Stimulated activated CD4-positive, alpha-beta T cell treated with anti-CD3 and anti-CD28 coated beads, Interleukin-1b, Interleukin-23, amount 100 ng/mL, for 4 hours (primary cell): ENCODE data around the gene NRIP3.

Experiments
- DNase-seq, 2 donors: peaks; one replicate each; pipeline ENCODE4 v3.0.0-alpha.2; 2020; ENCODE audit warnings: low read depth in 2 of 2

The NRIP3 gene

DNA sequence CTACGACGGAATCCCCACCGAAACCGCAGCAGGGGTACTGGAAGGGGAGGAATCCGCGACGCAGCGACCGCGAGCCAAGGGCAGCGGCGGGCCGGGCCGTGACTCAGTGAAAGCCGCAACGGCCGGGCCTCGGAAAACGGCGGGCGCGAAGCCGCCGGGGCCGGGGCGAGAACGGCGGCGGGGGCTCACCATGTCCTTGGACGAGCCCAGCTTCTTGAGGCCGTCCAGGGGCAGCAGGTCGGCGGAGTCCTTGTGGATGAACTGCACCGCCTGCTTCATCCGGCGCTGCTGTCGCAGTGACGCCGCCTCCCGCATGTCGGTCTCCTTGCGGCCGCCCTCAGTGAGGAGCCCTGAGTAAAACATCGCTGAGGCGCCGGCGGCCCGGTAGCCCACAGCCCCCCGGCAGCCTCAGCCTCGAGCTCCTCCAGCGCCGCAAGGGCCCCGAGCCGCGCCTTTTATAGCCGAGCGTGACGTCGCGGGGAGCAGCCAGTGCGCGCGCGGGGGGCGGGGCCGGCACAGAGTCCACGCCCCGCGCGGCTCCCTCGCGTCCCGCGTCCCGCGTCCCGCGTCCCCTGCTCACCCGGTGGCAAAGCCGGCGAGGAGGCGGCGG lies at the start of gene NRIP3:
Gene NRIP3 (minus strand): TSS at position 429 of the 610 bp plus-strand sequence. CDS start 66 bp downstream, at position 363.
- peak; percentile 64 to 68 for DNase-seq

- no peak for DNase-seq
Measured at GRCh38 chr11:9052316-9052715, 48.5 kb upstream of the NRIP3 start.

DNA sequence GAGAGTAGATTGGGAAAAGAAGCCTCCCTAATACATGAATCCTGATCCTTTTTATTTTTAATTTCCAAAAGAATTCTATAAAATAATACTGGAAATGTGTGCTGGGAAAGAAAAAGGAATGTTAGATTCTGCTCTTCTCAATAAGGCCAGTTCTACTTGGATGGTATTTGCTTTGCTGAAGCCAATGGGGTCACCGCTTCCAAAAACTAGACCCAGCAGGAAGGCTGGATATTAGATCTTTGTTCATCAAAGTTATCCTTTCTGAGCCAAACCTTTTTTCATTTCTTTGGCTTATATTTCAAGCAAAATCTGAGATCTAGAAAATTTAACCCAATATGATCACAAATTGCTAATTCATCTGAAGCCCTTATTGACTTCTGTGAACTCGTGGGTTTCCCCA lies 46.2 kb upstream of the NRIP3 start:
- DNase-seq = no peak

GRCh38 chr11:9047964-9048523 lies 44.2 kb upstream of the NRIP3 start:
- no peak for DNase-seq

DNA sequence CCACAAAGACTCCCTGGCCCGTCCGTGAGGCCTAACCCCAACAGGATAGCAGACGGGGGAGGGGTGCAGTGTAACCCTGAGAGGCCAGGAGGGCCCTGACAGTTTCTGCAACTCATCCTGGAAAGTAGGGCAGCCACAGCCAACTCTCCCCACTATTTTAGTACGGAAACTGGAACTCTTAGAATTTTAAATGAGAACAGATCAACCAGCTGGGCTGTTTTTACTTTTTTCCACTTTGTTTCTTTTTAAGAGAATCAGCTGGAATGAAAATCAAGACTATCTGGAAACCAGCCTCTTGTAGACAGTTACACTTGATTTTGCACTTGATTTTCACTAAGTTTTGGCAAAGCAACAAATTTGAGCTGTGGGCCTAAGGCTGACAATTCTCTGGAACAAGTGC lies 42.7 kb upstream of the NRIP3 start:
- DNase-seq = no peak

DNA sequence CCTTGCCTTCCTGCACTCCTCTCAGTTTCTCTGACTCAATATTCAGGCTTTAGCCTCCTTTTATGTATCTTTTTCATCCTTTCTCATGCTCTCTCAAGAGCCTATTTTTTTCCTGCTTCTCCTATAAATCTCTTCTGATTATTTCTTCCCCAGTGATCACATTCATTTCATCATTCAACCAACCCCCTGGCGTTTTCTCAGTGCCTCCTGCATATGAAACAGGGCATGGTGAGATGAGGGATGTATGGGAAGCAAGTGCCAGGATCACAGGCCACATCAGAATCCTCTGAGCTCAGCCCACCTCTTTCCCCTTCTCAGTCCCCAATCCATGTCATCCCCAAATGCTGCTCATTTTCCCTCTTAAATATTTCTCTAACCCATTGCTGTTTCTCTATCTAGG lies 38.7 kb upstream of the NRIP3 start:
- DNase-seq = no peak

DNA sequence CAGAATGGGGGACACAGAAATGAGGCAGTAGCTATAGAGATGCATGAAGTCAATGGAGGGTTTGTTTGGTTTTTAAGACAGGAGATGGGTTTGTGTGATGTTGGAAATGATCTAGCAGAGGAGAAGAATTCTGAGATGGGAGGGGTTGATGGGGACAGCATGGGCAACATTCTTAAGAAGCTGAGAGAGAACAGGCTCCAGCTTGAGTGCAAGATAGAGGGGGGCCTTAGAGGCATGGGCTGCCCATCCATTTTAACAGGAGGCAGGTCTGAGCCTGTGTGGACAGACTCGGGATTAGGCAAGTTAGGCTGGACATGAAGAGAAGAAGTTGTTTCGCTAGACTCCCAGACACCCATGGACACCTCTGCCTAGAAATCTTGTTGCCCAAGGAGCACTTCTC lies 37.9 kb upstream of the NRIP3 start:
- no peak for DNase-seq

DNA sequence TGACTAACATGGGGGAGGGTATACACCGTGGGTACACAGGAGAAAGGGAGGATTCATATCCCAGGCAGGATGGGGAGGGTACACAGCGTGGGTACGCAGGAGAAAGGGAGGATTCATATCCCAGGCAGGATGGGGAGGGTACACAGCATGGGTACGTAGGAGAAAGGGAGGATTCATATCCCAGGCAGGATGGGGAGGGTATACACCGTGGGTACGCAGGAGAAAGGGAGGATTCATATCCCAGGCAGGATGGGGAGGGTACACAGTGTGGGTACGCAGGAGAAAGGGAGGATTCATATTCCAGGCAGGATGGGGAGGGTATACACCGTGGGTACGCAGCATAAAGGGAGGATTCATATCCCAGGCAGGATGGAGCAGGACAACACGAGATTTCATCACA lies 36.6 kb upstream of the NRIP3 start:
- DNase-seq = no peak

DNA sequence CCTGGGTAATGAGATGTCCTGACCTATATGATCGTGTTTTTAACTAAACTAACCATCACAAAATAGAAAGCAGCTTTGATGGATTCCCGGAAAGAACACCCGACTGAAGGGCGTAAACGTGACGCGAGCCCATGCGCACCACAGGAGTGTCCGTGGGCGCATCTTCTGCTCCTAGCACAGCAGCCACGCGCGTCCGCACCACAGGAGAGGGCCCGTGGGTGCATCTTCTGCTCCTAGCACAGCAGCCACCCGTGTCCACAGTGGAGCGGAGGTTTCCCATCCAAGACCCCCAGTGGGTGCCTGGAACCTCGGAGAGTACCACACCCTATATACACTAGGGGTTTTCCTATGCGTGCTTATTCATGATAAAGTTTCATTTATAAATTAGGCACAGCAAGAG lies 36.1 kb upstream of the NRIP3 start:
- DNase-seq = no peak

- DNase-seq = no peak
Measured at GRCh38 chr11:9039198-9039597, 35.4 kb upstream of the NRIP3 start.

- DNase-seq = no peak
Measured at GRCh38 chr11:9038541-9038940, 34.7 kb upstream of the NRIP3 start.

GRCh38 chr11:9037963-9038362 lies 34.2 kb upstream of the NRIP3 start:
- DNase-seq = no peak

- no peak for DNase-seq
Measured at GRCh38 chr11:9037046-9037780, 33.4 kb upstream of the NRIP3 start.

GRCh38 chr11:9030601-9031000 lies 26.8 kb upstream of the NRIP3 start:
- no peak for DNase-seq

GRCh38 chr11:9029422-9029821 lies 25.6 kb upstream of the NRIP3 start:
- DNase-seq = no peak

DNA sequence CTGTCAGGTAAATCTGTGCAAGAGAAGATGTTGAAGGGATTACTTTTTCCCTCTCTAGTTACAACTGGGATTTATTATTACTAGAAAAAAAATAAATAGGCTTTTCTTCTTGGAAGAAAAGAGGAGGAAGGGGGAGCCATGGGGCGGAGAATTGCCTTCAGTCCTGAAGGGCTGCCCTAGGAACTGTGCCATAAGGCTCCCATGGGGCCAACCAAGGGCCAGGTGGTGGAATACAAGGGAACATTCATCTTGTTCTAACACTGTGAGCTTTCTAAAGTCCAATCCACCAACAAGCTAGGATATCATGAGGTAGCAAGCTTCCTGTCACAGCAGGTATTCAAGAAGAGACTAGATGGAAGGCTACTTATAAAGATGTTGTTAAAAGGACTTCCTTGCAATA lies 24.8 kb upstream of the NRIP3 start:
- DNase-seq = no peak

DNA sequence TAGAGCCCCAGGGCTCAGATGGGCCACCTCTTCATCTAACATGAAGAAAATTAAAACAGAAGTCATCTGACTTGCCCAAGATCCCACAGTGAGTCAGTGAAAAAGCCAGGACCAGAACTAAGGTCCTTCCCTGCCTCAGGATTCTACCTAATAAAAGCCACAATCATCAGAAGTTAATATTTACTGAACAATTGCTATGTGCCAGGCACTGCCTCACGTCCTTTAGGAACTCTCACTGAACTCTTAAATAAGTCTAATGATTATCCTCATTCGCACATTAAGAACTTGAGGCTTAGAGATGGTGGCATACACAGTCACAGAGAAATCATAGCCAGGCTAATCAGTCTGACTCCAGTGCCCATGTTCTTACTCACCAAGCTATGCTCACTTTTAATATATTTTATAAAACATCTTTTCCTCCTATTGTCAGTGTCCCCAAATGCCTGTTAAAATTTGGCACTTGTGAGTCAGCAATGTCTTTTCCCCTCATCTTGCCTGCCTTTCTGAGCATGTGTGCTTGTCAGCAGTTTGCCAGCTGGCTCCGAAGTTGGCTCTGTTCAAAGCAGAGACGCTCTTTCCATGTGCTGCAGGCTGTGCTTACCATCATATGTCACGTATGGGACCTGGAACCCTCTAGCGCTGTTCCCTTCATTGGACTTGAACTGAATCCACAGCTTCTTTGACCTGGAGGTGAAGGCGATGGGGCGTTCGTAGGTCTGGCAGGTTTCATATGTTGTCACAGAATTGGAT lies 21.5 kb upstream of the NRIP3 start:
- DNase-seq = no peak

- DNase-seq = no peak
Measured at GRCh38 chr11:9022961-9023680, 19.3 kb upstream of the NRIP3 start.

DNA sequence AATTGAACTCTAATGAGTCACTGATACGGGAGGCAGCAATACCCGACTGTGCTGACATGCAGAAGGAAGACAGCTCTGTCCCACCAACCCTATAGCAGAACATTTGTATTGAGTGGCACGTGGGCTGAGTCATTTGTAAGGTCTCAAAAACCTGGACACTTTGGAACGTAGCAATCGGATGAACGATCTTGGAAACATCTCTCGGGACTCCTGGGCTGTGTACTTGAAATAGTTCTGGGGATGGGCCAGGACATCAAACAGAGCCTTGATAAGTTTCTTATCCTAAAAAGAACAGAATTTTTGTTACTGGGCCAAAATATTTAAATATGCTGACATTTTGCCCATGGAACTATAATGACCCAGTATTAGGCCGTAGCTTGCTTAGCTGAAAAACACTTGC lies 17.1 kb upstream of the NRIP3 start:
- no peak for DNase-seq

DNA sequence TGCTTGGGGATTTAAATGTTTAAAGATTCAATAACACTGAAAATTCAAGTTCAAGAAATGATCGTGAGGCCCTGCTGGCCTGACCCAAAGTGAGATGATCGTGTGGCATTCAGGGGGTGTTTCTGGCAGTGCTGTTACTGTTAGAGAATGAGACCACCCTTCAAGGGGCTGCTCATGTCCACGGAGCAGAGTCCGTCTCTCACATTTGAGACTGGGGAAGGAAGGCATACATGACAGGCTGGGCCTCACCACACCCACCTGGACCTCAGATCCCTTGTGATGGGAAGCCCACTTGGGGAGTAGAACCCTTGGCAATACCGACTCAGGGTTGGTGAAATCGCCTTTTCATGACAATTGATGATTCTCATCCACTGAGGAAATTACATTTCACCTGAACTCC lies 16.1 kb upstream of the NRIP3 start:
- DNase-seq = no peak

- DNase-seq = no peak
Measured at GRCh38 chr11:9017773-9018172, 14.0 kb upstream of the NRIP3 start.
